Measurements from ENCODE around the gene RRBP1.

Gene RRBP1

DNA sequence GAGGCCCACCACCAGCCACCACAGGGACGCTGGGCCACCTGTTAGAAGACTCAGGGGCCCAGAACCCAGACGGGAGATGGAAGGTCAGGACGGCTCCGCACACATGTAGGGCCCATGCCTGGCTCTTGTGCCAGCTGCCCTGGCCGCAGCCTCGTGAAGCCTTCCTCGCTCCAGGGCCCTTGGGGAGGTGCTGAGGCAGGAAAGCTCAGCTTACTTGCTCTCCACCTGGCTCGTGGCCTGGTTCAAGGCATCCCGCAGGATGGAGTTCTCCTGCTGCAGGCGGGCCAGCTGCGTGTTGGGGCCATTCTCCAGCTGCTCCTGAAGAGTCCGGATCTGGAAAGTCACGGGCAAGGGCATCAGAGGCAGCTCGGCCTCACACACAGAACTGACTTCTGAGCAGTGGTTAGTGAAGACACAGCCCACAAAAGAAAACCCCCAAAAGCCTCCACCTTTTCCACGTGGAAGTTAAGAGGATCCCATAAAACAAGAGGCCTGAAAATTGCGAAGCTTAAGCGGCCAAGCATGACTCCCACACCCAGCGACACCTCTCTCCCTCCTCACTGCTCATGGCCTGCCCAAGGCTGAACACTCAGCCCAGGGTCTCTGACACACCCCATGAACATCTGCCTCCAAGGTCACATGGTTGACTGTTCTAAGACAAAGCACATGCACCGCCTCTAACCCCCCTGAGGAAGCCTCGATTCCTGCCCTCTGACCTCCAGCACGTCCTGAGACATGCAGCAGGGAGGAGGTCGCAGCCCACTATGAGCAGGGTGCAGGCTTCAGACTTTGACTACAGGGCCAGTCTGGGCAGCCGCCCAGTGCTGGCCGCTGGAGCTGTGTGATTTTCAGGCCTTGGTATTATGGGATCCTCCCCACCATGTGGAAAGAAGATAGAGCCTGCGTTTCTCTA lies 46.5 kb downstream of the RRBP1 start:
- no peak for DNase-seq (ENCODE audit: low read depth in 2 of 2, low spot score in 1 of 2)

DNA sequence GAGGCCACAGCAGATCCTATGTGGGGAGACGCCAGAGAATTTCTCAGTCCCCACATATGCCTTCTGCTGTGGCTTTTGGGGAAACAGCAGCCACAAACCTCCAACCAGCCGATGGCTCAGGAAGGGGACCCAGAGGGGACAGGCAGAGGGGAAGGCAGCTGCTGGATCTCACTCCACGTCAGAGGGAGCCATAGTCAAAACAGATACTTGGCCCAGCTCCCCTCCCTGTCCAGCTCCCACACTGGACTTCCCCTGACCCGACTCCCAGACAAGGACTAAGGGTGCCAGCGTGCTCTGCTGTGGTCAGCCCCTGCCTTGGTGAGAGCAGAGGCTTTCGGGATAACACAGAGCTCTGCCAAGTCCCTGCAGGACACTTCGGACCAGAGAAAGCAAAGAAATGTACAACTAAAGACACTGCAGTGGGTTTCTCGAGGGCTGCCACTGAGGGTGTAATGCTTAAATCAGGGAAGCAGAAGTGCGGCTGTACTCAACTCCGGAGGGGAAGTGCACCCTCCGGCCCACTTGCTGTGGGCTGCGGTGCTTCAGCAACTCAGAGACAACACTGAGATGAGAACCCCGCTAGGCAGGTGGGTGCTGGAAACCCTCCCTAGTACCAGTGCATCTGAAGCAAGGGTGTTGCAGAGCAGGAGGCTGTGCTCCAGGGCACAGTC lies 47.2 kb downstream of the RRBP1 start:
- no peak for DNase-seq (ENCODE audit: low read depth in 2 of 2, low spot score in 1 of 2)

DNA sequence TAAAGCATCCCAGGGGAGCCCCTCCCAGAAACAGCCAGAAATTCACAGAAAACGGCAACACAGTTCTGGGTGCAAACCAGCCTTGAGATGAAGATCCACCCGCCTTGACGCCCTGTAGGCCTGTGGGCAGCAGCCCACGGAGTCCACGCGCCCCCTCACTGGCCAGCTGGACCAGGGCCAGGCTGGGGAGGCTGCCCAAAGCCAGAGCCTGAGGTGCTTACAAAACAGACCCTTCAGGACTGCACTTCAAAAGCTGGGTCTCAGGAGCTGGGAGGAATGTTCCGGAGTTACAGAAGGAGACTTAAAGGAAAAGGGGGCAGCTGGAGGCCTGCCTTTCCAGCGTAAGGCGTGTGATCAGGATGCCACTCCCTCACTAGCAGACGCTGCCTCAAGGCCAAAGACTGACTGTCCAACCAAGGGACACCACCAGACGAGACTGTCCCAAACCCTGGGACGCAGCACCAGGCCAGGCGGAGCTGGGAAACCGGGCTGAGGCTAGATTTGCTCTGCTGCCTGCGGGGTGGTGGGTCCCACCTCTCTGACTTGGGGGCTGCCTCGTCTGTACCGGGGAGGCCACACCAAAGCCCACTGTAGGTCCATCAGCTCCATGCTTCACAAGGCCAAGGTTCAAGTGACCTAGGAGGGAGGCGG lies 48.1 kb downstream of the RRBP1 start:
- no peak for DNase-seq (ENCODE audit: low read depth in 2 of 2, low spot score in 1 of 2)

DNA sequence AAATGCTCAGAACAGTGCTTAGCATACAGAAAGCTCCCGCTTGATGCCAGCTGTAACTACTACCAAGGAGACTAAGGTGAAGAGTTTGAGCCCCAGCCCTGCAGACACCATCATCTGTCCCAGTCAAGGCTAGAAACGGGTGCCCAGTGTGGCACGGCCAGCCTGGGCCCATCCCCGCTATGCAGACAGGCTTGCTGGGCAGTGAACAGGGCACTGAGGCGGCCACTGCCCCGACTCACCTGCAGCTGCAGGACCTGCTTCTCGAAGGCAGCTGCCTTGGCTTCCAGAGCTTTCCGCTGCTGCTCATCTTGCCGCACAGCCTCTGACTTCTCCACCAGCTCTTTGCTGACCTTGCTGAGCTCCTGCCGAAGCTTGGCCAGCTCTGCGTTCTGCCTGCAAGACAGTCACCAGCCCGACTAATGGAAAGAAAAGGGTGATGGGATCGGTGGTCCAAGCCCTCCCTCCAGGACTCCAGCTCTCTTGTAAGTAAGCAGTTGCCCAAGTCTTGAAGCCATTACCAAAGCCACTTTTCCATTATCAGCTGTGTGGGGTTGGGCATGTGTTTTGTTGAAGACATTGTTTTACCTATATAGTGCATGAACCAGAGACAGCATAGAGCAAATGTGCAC lies 48.7 kb downstream of the RRBP1 start:
- no peak for DNase-seq (ENCODE audit: low read depth in 2 of 2, low spot score in 1 of 2)

DNA sequence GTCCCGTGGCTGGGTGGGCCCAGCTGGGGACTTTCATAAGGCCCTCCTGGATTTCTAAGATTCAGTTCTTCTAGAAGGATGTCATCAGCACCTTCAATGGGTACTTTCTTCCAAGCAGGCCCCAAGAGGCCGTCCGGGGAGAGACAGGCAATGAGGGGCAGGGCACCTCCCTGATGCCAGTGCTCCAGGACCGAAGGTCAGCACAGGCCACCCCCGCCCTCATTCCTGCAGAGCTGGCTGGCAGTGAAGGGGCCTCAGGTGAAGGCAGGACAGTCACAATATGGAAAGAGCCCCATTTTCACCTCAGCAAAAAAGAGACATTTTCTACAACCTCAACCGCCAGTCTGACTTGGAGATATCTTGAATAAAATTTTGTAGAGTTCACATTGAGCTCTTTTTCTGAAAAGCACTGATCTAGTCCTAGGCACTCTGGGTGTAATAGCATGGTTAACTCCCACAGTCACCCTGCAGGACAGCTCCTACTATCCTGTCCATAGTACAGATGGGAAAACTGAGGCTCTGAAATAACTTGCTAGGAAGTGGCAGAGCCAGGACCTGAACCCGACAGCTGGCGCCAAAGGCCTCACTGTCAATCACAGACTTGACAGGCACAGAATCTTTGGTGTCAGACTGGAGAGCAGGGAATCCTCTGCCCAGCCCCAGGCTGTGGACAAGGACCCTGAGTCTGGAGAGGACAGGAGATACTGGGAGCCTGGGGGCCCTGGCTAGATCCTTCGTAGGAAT lies 50.3 kb downstream of the RRBP1 start:
- no peak for DNase-seq (ENCODE audit: low read depth in 2 of 2, low spot score in 1 of 2)

DNA sequence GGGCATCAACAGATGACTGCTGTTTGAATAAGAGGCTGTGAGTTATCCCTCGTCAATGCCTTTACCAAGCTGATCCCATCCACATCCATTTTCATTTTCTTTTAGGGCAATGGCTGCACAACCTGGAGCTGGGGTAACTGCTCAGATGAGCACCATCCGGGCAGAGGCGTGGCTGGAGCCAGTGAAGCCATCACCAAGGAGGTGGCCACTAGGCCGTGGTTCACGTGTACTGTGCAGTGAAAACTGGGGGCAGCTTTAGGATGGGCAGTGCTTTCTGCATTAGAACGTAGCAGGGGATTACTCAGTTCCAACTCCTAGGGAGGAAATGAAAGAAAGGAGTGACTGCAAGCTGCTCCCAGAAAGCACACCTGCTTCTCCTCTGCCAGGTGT lies 51.2 kb downstream of the RRBP1 start:
- DNase-seq (ENCODE audit: low read depth in 2 of 2, low spot score in 1 of 2) = no peak

DNA sequence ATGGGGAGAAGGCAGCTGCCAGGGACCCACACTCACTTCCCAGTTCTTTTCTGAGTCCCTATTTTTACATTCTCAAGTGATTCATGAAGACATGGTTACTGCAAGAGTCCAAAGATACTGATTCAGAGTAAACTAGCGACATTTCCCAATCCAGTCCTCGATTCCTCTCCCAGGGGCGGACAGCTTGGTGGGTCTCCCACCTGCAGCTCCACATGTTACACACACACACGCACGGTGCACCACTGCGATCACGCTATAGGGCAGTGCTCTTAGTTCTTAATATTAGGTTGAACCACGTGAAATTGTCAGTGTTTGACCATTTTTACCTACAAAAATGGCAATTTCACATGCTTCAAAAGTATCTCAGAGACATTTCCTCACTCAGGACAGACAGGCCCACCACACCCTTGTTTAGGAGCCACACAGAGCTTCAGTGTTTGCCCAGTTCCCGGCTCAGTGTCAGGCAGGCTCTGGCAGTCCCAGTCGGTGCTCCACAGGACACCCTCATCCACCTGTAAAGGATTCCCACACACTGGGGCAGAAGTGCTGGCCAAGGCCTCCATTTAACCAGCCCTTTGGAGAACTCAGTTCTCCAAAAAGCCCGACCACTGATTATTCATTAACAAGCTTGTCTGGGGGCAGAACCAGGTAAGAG lies 51.8 kb downstream of the RRBP1 start:
- no peak for DNase-seq (ENCODE audit: low read depth in 2 of 2, low spot score in 1 of 2)

DNA sequence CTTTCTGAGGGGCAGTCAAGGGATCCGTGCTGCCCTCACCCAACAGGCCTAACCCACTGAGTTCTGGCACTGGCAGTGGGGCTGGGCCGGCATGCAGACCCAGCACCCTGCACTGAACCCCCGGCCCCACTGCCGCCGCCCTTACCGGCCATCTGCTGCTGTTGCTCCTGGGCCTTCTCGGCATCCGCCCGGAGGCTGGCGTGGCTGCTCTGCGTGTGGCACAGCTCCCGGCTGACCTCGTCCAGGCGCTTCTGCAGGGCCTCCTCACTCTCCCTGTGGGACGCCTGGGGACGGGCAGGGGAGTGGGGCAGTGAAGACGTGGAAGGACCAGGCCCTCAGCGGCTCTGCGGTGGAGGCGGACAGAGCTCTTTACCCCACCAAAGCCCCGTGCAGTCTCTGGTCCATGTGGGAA lies 52.4 kb downstream of the RRBP1 start:
- DNase-seq (ENCODE audit: low read depth in 2 of 2, low spot score in 1 of 2) = no peak

DNA sequence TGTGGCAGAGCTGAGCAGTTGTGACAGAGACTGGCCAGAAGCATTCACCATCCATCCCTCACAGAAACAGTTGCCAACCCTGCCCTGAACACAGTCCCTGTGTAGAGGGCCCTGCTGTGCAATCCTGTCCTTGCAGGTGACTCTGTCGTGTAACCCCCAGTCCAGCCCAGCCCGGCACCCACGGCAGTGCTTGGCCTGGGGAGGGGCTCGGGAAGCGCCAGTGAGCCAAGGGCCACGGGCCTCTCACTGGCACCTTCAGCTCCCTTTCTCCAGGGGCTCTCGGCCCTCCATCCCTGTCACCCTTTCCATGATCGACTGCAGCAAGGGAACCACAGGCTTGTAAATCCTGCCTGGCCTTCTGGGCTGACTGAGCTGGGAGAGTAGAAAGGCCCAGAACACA lies 53.0 kb downstream of the RRBP1 start:
- DNase-seq (ENCODE audit: low read depth in 2 of 2, low spot score in 1 of 2) = no peak

DNA sequence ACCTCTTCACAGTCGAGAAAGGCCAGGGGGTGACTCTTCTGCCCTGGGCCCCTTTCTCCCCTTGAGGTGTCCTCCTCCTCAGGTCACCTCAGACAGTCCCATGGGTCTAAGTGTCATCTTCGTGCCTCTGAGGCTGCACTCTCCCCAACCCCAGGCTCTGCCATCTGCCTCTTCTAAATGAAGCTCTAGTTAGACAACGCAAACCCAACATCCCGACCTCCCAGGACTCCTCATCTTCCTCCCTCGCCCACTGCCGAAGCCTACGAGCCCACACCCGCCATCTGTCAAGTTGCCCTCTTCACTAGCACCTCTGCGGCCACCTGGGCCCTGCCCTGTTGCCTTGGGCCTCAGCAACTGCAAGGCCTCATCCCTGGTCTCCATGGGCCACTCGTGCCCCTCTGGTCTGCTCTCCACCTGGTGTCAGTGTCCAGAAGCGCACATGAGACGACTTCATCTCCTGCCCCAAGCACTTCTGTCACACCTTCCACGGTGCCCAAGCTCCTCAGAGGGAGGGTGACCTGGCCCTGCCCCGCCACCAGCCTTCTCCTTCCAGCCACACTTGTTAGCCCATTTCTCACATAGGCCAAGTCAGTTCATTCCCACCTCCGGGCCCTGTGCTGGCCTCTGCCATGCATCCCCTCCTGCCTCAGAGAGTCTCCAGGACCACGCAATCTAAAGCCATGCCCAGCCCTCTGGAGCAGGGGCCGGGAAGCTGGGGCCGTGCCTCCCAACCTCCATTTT lies 53.8 kb downstream of the RRBP1 start:
- no peak for DNase-seq (ENCODE audit: low read depth in 2 of 2, low spot score in 1 of 2)

DNA sequence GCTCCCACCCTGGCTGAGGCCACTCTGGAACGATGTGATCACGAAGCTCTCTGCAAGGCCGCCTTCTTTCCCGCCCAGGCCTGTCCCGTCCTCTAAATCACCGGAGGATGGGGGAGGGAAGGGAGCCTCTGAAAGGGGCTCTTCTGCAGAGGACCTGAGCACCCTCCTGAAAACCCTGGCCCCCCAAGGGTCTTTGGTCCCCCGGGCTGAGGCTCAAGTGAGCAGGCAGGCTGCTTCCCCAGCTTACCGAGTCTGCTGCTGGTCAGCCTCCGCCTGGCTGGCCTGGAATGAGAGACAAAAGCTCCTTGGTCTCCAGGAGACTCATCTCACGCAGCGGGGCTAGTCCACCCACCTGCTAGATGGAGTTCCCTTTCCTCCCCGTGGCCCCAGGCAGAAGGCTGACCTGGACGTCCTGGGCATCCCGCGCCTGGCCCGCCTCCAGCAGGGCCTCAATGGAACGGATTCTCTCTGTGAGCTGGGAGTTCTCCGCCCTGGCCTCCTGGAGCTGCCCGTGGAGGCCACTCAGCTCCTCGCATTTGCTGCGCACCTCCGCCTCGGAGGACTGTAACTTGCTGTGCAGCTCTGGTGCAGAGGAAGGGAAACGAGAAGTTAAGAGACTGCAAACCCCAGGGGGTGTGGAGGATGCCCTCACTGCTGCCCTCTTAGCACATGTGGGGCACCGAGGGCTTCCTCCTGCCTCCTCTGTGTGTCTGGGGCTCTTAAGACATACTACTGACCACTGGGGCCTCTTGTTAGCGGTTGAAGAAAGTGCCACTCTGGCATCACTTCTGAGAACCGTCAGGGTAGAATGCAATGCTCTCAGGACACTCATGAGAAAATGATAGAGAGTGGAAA lies 54.7 kb downstream of the RRBP1 start:
- no peak for DNase-seq (ENCODE audit: low read depth in 2 of 2, low spot score in 1 of 2)

DNA sequence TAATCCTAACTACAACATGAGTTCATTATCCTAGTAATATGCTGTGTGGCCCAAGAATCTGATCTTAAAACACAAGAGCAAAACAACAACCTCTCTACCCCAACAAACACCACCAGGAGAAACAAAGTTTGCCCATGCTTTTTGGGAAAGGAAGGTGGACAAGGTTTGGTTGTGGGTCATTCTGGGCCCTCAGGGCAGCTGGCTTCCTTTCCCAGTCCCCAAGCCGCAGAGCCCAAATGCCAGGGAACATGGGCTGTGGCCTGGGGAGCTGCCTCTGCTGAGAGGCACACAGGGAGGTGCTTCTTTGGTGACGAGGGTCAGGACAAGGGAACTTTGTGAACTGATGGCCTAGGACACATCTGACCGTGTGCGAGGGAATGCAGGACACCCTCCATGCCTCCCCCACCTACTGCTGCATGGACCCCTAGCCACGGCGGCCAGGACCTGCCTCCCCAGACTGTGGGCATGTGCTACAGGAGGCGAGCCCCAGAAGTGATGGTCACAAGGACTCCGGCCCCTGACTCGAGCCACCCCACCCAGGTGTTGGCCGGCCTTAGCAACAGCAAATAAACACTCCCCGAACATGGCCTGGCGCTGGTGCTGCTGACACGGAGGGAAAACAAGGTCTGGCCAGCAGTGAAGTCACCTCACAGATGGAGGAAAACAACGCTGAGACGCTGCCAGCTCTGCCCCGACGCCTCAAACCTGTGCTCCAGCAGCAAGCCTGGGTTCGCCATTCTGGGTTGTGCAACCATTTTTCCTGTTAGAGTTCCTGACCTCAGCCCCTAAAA lies 55.6 kb downstream of the RRBP1 start:
- no peak for DNase-seq (ENCODE audit: low read depth in 2 of 2, low spot score in 1 of 2)

DNA sequence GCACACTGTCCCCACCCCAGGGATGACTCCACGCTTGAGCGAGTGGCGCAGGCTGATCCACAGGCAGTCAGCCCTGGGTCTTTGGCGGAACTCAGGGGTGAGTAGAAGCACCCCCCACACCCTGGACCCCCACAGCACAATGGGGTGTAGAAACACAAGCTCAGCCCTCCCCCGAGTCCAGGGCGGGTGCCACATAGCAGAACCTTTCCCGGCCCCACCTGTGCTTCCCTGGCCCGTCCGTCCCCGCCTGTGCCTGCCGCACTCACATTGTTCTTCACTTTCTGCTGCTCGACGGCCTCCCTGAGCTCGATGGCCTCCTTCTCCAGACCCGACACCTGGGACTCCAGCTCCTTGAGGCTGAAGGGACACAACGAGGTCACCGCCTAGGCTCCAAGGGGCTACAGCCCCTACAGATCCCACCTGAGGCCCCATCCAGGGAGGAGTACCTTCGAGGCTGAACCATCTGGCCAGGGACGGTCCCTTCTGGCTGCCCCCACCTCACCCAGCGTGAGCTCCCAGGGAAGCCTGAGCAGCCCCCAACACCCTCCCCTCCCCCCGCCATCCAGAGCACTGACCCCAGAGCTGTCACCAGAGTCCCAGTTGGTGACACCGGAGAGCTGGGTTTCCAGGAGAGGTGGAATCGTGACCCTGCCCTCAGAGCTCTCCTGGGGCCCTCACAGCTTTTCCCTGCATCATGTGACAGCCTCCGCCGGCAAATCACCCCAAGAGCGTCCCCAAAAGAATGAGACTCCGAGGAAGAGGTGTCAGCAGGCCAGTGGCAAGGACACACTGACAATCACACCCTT lies 56.6 kb downstream of the RRBP1 start:
- DNase-seq (ENCODE audit: low read depth in 2 of 2, low spot score in 1 of 2) = no peak

DNA sequence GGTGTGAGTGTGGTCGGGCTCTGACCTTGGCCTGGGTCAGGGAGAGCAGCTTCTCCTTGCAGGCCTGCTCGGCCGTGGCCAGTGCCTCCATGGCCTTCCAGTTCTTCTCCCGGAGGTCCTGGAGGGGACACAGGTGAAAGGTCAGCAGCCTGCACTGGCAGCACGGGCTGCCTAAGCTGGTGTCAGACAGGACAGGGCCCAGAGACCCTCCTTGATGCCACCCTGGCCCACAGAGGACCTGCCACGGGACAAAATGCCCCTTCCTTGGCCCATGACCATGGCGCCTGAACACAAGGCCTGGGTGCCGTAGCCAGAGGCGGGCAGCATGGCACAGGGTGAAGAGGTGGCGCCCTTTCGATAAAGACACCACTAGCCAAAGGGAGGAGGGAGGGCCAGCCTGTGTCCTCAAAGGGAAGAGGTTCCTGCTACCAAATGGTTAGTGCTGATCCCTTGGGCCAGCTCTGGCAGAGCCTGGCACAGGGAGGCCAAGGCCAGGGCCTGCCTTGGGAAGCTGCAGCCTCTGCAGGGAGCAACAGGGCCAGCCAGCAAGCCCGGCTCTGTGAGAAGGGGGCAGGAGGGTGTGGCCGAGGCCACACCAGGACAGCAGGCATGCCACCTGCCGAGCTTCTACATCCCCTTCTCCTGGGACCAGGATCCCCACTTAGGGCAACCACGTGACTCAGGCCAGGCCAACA lies 57.3 kb downstream of the RRBP1 start:
- DNase-seq (ENCODE audit: low read depth in 2 of 2, low spot score in 1 of 2) = no peak

DNA sequence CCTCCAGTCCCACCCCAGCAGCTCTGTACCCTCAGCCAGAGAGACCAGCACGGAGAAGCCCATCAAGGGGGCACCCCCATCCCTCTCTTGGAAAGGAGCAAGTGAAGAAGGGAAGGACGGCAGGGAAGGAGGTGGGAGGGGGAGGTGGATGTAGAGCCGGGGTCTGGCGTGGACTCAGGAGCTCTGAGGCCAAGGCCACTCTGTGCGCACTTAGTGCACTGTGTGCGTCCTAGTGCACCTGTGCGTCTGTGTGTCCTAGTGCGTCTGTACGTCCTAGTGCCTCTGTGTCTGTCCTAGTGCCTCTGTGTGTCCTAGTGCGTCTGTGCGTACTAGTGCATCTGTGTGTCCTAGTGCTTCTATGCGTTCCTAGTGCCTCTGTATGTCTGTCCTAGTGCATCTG lies 58.0 kb downstream of the RRBP1 start:
- no peak for DNase-seq (ENCODE audit: low read depth in 2 of 2, low spot score in 1 of 2)

DNA sequence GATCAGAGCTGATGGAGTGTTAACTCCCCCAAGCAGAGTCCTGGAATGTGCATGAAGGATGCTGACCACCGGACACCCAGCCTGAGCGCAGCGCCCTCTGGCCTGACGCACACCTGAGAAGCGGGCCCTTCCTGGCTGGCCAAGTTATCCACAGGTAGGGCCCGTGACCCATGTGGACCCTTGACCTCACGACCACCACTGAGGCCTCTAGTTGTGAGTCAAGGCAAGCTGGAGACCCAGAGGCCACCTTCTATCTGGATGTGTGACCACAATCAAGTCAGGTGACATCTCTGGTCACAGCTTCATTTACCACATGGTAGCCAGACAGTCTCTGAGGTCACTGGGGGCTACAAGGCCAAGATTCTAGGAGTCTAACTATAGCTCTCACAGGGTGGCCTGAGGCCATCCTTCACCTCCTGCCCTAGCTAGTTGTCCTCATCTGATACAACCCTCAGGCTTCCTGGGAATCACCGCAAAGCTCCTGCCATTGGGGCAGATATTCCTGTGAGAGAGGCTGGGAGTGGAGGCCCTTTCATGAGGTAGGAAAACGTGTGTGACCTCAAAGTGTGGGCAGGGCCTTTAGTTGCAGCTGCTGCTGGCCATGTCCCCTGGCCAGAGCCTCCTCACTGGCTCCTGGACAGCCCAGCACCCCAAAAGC lies 59.1 kb downstream of the RRBP1 start:
- no peak for DNase-seq (ENCODE audit: low read depth in 2 of 2, low spot score in 1 of 2)

Measured in stimulated activated CD8-positive, alpha-beta memory T cell treated with anti-CD3 and anti-CD28 coated beads, Interleukin-4, amount 100 ng/mL, for 4 hours (primary cell).